A673 (cell line): Measurements from ENCODE around the gene CABLES1. TPM values are rescaled to one million over a fixed set of nuclear protein-coding genes. Genes with fewer than 3 reads are reported as not detected.
"Not testable (repeated sequence)": the region's sequence is repeated elsewhere in the genome, so short reads cannot be mapped to it uniquely, and the experiment has no call there.

Source experiments
- BruUV-seq: library from RNA; stranded (reverse); fragments of 400-500 nt; replicated peaks from 2 replicates; lab custom pipeline; 2021; lab: Mats Ljungman, UMichigan
- CTCF ChIA-PET: fragments of 300-600 bp; sonication (Branson Sonifier 250); formaldehyde crosslinking; loops from one replicate; lab custom pipeline; 2022; ENCODE audit warnings: antibody characterized with exemption; lab: Charles Lee
- POLR2A ChIA-PET: fragments of 300-600 bp; sonication (Branson Sonifier 250); formaldehyde crosslinking; loops from one replicate; lab custom pipeline; 2022; ENCODE audit warnings: antibody characterized with exemption; ENCODE audit not compliant: low non-redundant PET; lab: Charles Lee
- DNase-seq: peaks from one replicate; pipeline ENCODE4 v3.0.0-alpha.2; 2015; ENCODE audit warnings: low spot score
- H3K27ac ChIP-seq: fragments of 200-600 bp; sonication (generic); 2 replicates; pipeline ENCODE4 v1.5.1; 2016; ENCODE audit warnings: mixed run types, low read depth, mild to moderate bottlenecking, mixed read lengths, antibody characterized with exemption, low read length; ENCODE audit not compliant: poor library complexity, severe bottlenecking
- H3K27me3 ChIP-seq: fragments of 200-600 bp; sonication (generic); replicated peaks from 2 replicates; pipeline ENCODE4 v1.6.1; 2017; ENCODE audit warnings: mixed run types, low read depth, mild to moderate bottlenecking, mixed read lengths, antibody characterized with exemption, low read length; ENCODE audit not compliant: insufficient read depth, poor library complexity
- H3K36me3 ChIP-seq: fragments of 200-600 bp; sonication (generic); 2 replicates; pipeline ENCODE4 v1.6.1; 2016; ENCODE audit warnings: mixed run types, mild to moderate bottlenecking, mixed read lengths, antibody characterized with exemption, low read length; ENCODE audit not compliant: insufficient read depth, poor library complexity, severe bottlenecking
- H3K4me1 ChIP-seq: fragments of 200-600 bp; sonication (generic); 2 replicates; pipeline ENCODE4 v1.6.1; 2017; ENCODE audit warnings: mixed run types, mild to moderate bottlenecking, mixed read lengths, antibody characterized with exemption, low read length; ENCODE audit not compliant: insufficient read depth, poor library complexity, severe bottlenecking
- H3K4me3 ChIP-seq: fragments of 200-600 bp; sonication (generic); 2 replicates; pipeline ENCODE4 v1.5.1; 2016; ENCODE audit warnings: low read depth, mixed run types, mild to moderate bottlenecking, mixed read lengths, low read length; ENCODE audit not compliant: poor library complexity, severe bottlenecking
- H3K9me3 ChIP-seq: fragments of 200-600 bp; sonication (generic); 2 replicates; pipeline ENCODE4 v1.6.1; 2016; ENCODE audit warnings: mixed run types, low read depth, mild to moderate bottlenecking, mixed read lengths, antibody characterized with exemption, low read length; ENCODE audit not compliant: poor library complexity, severe bottlenecking
- CTCF ChIP-seq: fragments of 300-800, 200-600 bp; sonication (generic); conservative IDR thresholded peaks from 2 replicates; pipeline ENCODE4 v1.5.1; 2017; ENCODE audit warnings: low read depth, mild to moderate bottlenecking, antibody characterized with exemption, low read length, moderate library complexity, mixed read lengths
- EZH2 ChIP-seq: fragments of 200-600 bp; sonication (generic); IDR thresholded peaks from 2 replicates; pipeline ENCODE4 v1.6.1; 2017; ENCODE audit warnings: borderline replicate concordance, low read depth, mild to moderate bottlenecking, mixed read lengths, antibody characterized with exemption, low read length; ENCODE audit not compliant: poor library complexity, severe bottlenecking
- intact Hi-C: fragments of 100-400 bp; cut with micrococcal nuclease; formaldehyde crosslinking; loops from one replicate; pipeline ENCODE4 v1.10.0; 2022; ENCODE audit not compliant: unreplicated experiment
- total RNA-seq: library from RNA; stranded (reverse); gene quantifications from 2 replicates; pipeline ENCODE4 v1.2.3, GENCODE V29; 2021

Gene CABLES1
- total RNA-seq, 1 experiment from 2014 or later, result 7.2 TPM

- Histone ChIP-seq H3K4me1 (peaks cover 23% of the 10 kb centered on the region), H3K9me3 (no peaks in the 10 kb centered on the region), H3K27ac (no peak overlapping the region), H3K27me3 (no peaks in the 10 kb centered on the region), H3K36me3 (no peaks in the 10 kb centered on the region), H3K4me3 (no peak overlapping the region)
- DNase-seq, result no peak
- TF ChIP-seq EZH2 (no peak), CTCF (no peak)
- POLR2A ChIA-PET, result no interaction called here
- intact Hi-C loops, result no loop called here
- CTCF ChIA-PET, result interaction anchor here (0.6 kb wide), 1 partner anchor 14 kb away, joined by 4 read pairs; no protein-coding TSS in a partner anchor
- no TSS peak for BruUV-seq
Measured at GRCh38 chr18:23092121-23092520, 43.2 kb upstream of the CABLES1 start.

GRCh38 chr18:23093130-23093529 lies 42.2 kb upstream of the CABLES1 start:
- POLR2A ChIA-PET, DNase-seq, H3K36me3 ChIP-seq, H3K4me3 ChIP-seq, CTCF ChIA-PET, intact Hi-C loops, H3K27ac ChIP-seq, H3K27me3 ChIP-seq, H3K9me3 ChIP-seq, BruUV-seq: not testable (repeated sequence)
- peaks cover 23% of the 10 kb centered on the region for H3K4me1 ChIP-seq

GRCh38 chr18:23093772-23094171 lies 41.5 kb upstream of the CABLES1 start:
- intact Hi-C loops, result no loop called here
- ChIA-PET CTCF (no interaction called here), POLR2A (no interaction called here)
- DNase-seq, result no peak
- Histone ChIP-seq H3K36me3 (no peaks in the 10 kb centered on the region), H3K27ac (peak overlapping the region; percentile 56), H3K4me1 (peaks cover 23% of the 10 kb centered on the region), H3K9me3 (no peaks in the 10 kb centered on the region), H3K27me3 (no peaks in the 10 kb centered on the region), H3K4me3 (no peak overlapping the region)
- no peak for TF ChIP-seq CTCF
- no peak for TF ChIP-seq EZH2
- BruUV-seq, result no TSS peak
